OCI-M1 (cell line): ENCODE measurements around the gene SLC30A3.

Source experiments
- DNase-seq: peaks from one replicate; lab custom pipeline; 2025; lab: John Stamatoyannopoulos, UW

SLC30A3 gene

DNA sequence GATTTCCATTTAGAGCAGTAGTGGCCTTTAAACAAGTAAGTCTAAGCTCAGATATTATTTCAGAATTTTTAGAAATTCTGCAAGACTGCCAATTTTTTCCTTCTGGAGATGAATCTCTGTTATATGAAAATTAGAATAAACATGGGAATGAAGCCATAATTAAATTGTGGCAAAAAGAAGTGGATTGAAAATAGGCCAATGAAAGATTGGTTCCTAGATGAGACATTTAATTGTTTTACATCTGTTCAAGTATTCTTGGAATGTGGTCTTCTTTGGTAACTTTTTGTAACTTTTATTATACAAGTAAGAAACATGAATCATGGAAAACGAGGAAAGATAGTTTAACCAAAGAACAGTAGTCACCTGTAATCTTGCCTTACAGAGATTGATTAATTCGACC, 35.3 kb downstream of the SLC30A3 start:
- no peak for DNase-seq

- no peak for DNase-seq
These were observed 37.3 kb downstream of the SLC30A3 start for GRCh38 chr2:27225526-27225925.

GRCh38 chr2:27223416-27223815, 39.4 kb downstream of the SLC30A3 start:
- no peak for DNase-seq

GRCh38 chr2:27222407-27222806, 40.4 kb downstream of the SLC30A3 start:
- DNase-seq, result no peak

- no peak for DNase-seq
These were observed 41.7 kb downstream of the SLC30A3 start for GRCh38 chr2:27221166-27221565.

DNA sequence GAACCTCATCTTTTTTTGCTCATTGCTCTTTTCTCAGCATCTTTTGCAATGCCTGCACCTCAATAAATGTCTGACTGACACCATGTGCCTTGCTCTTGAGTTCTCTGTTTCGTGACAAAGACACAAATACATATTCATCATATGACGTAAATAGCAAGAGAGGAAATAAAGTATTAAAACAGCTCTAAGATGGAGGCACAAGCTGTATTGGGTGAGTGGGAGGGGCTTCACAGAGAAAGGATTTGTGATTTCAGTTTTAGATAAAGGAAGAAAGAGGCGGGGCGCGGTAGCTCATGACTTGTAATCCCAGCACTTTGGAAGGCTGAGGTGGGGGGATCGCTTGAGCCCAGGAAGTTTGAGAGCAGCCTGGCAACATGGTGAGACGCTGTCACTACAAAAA, 42.8 kb downstream of the SLC30A3 start:
- DNase-seq, result no peak

DNA sequence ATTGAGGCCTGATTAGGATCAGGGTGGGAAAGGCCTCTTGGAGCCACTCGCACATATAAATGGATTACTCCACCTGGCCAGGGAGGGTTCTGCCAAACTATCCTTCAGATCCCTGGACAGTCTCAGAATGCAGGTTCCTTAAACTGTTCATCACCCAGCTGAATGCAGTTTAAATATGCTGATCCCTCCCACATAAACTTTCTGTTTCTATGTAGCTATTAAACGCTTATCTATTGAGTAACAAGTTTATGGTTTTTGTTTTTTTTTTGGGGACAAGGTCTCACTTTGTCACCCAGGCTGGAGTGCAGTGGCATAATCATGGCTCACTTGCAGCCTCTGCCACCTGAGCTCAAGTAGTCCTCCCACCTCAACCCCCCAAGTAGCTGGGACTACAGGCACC, 43.8 kb downstream of the SLC30A3 start:
- no peak for DNase-seq

DNA sequence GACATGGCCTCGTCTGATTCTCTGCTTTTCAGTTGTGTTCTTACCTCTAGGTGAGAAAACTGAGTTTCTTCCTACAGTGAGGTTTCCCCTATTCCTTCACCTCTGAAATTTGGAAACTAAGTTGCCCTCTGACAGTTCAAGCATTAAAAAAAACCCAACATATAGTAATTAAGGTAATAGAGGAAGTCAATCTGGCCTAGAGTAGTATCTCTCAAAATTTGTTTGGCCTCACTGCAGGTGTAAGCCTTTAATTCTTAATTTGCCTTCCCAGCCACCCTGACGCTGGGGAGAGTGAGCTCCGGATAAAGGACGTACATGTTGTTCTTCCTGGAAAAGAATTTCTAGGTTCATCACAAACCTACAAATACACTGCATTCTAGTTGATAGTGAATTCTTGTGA, 44.2 kb downstream of the SLC30A3 start:
- DNase-seq, result peak; percentile 4

DNA sequence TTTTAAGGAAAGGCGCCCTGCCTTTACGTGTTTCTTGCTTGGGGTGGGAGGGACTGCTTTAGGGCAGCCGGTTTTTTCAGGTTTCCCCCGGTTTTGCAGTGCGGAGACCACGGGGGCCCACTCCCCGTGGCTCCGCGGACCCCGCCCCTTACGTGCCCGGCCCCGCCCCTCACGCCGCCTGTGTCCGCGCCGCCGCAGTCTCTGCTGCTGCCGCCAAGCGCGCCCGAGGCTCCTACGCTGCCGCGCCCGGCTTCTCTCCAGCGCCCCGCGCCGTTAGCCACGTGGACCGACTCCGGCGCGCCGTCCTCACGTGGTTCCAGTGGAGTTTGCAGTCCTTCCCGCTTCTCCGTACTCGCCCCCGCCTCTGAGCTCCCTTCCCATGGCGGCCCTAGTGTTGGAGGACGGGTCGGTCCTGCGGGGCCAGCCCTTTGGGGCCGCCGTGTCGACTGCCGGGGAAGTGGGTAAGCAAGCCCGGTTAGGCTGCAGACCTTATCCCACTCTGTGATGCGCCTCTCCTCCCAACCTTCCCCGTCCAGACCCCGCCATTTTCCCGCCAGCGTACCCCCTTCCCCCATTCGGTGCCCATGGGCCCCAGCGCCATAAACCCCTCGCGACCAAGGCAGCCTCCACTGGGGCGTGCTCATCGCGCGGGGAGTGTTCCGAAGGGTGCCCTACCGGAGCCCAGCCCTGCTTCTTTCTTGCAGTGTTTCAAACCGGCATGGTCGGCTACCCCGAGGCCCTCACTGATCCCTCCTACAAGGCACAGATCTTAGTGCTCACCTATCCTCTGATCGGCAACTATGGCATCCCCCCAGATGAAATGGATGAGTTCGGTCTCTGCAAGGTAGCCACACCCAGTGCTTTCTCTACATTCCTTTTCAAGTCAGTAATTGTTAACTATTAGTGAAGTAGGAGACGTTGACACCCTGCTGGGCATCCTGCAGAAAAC, 45.4 kb downstream of the SLC30A3 start, which contains the start of gene CAD:
TSS of gene CAD (plus strand) at position 197 of the 949 bp plus-strand sequence. CDS start at position 380, 183 bp downstream.
- DNase-seq, result peak; percentile 94

GRCh38 chr2:27216416-27217137, 46.3 kb downstream of the SLC30A3 start:
- DNase-seq, result no peak

DNA sequence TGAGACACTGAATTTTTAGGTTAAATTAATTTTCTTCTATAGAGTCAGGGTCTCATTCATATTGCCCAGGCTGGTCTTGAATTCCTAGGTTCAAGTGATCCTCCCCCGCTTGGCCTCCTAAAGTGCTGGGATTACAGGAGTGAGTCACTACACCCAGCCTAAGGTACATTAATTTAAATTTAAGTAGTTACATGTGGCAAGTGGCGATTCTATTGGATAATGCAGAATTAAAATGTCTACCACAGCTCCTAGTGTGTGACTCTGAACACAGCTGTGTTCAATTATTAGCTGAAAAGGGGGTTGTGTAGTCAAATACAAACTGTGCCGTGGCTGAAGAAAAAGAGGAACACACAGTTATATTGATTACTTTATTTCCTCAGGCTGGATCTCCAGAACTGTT, 47.9 kb downstream of the SLC30A3 start:
- DNase-seq, result no peak

- DNase-seq, result peak; percentile 83
These were observed 50.0 kb downstream of the SLC30A3 start for GRCh38 chr2:27212626-27213471.

- DNase-seq, result peak; percentile 93
These were observed 50.8 kb downstream of the SLC30A3 start, which contains the start of the genes ATRAID and SLC5A6 for GRCh38 chr2:27211943-27212625. Gene ATRAID (plus strand): TSS chr2:27212041. CDS start chr2:27212369, 328 bp downstream. Gene SLC5A6 (minus strand): TSS chr2:27212268. CDS start chr2:27207650, 4,618 bp downstream.

DNA sequence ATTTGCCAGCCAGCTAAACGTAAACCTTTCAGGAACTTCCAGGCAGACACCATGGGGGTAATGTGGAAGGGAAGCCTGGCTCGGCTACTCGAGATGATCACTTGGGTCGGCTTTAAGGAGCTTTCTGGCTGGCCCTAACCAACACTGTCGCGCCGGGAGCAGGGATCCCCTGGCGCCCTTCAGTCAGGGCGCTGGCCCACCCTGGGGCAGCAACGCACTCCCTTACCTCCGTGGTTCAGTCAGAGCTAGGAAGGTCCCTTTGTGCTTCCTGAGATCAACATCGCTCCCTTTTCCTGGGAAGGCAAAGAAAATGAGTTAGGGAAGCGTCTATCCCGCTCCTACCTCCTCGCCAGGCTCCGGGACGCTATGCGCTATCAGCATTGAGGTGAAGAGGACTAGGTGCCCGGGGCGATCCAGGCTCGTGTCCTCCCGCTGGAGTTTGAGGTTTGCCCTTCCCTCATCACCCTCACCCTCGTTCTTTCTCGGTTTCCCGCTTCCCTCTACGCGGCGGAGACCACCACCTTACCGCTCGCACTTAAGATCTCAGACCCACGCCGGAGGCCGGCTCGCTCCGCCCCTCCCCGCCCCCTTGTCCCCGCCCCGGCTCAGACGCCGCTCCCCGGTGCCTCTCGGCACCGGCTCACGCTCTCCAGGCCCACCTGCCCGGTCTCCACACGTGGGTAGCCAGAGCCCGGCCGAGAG, 51.5 kb downstream of the SLC30A3 start:
- DNase-seq, result peak; percentile 73

GRCh38 chr2:27209621-27210401, 53.0 kb downstream of the SLC30A3 start:
- no peak for DNase-seq

GRCh38 chr2:27208486-27209050, 54.3 kb downstream of the SLC30A3 start:
- DNase-seq, result no peak

- DNase-seq, result no peak
These were observed 56.5 kb downstream of the SLC30A3 start for GRCh38 chr2:27206346-27206745.

DNA sequence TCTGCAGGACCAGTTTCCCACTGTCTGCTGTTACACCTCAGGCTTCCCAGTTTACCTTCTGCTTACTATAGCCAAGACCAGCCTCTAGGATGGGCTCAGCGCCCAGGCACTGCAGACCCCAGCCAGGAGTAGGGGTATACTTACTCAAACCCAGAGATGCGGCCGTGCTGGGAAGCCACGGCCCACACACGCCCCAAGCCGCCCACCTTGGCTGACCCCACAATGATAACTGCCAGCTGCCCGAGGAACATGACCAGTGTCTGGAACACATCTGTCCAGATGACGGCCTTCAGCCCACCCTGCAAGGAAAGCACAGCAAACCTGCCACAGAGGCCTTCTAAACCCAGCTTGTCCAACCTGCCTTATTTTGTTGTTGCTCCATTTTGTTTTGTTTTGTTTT, 57.6 kb downstream of the SLC30A3 start:
- no peak for DNase-seq

- DNase-seq, result no peak
These were observed 58.3 kb downstream of the SLC30A3 start for GRCh38 chr2:27204566-27204965.
